HG02943 (cell line): Measurements from ENCODE around the gene NBPF26.
A peak's percentile ranks its signal among the peaks of the same experiment; 100 is the strongest.
"Not testable (repeated sequence)": the region's sequence is repeated elsewhere in the genome, so short reads cannot be mapped to it uniquely, and the experiment has no call there.

Experiments used
- ATAC-seq: cut with Tn5 transposase; IDR thresholded peaks from one replicate; pipeline ENCODE4 v1.9.1; 2021; ENCODE audit warnings: mild to moderate bottlenecking, low read depth, moderate library complexity; ENCODE audit not compliant: unreplicated experiment

The NBPF26 gene

GRCh38 chr1:120850537-120851421 lies 127.0 kb downstream of the NBPF26 start:
- ATAC-seq: peak; percentile 79

GRCh38 chr1:120858144-120858543 lies 134.4 kb downstream of the NBPF26 start:
- ATAC-seq: not testable (repeated sequence)

GRCh38 chr1:120859615-120860234 lies 136.0 kb downstream of the NBPF26 start:
- ATAC-seq: not testable (repeated sequence)

GRCh38 chr1:120878206-120878605 lies 154.5 kb downstream of the NBPF26 start:
- ATAC-seq: not testable (repeated sequence)

- not testable (repeated sequence) for ATAC-seq
Observed at GRCh38 chr1:120880056-120880455, 156.3 kb downstream of the NBPF26 start.

- not testable (repeated sequence) for ATAC-seq
Observed at GRCh38 chr1:120881934-120882333, 158.2 kb downstream of the NBPF26 start.
